Fibroblast of lung (primary cell): Measurements from ENCODE around the gene PRKAG2. TPM values are rescaled to one million over a fixed set of nuclear protein-coding genes. Genes with fewer than 3 reads are reported as not detected.

Experiments used
- DNase-seq, 2 donors: peaks; one replicate each; pipeline versions ENCODE4 v3.0.0 to v3.0.0-alpha.2; 2010; ENCODE audit warnings: low read depth in 2 of 2
- H2AFZ ChIP-seq: 2 replicates; pipeline ENCODE4 v1.5.1; 2012; ENCODE audit warnings: low read length, control low read depth, inconsistent platforms
- H3K27ac ChIP-seq: 2 replicates; pipeline ENCODE4 v1.5.1; 2011; ENCODE audit warnings: low read length, control low read depth; ENCODE audit not compliant: insufficient read depth
- H3K27me3 ChIP-seq: 2 replicates; pipeline ENCODE4 v1.5.1; 2011; ENCODE audit warnings: mild to moderate bottlenecking, low read length; ENCODE audit not compliant: control insufficient read depth, insufficient read depth
- H3K36me3 ChIP-seq: 2 replicates; pipeline ENCODE4 v1.5.1; 2011; ENCODE audit warnings: low read length; ENCODE audit not compliant: control insufficient read depth, insufficient read depth
- H3K4me1 ChIP-seq: 2 replicates; pipeline ENCODE4 v1.5.1; 2011; ENCODE audit warnings: low read length; ENCODE audit not compliant: control insufficient read depth, insufficient read depth; ENCODE audit errors: extremely low read depth
- H3K4me2 ChIP-seq: 2 replicates; pipeline ENCODE4 v1.5.1; 2011; ENCODE audit warnings: low read length, control low read depth; ENCODE audit not compliant: insufficient read depth; ENCODE audit errors: extremely low read depth
- H3K4me3 ChIP-seq, 4 experiments: fragments of 200-600 bp in 1 of 4; sonication (generic) in 1 of 4; replicated peaks in 1 of 4; 2 replicates each; pipeline ENCODE4 v1.5.1; 2011 to 2016; ENCODE audit warnings: low read length in 4 of 4, low read depth in 3 of 4, mild to moderate bottlenecking in 3 of 4, control low read depth in 2 of 4, inconsistent platforms in 1 of 4, mixed read lengths in 1 of 4; ENCODE audit not compliant: insufficient read depth in 1 of 4; ENCODE audit errors: control extremely low read depth in 1 of 4
- H3K79me2 ChIP-seq: 2 replicates; pipeline ENCODE4 v1.5.1; 2012; ENCODE audit warnings: mild to moderate bottlenecking, low read length, inconsistent platforms; ENCODE audit not compliant: control insufficient read depth, insufficient read depth
- H3K9ac ChIP-seq: 2 replicates; pipeline ENCODE4 v1.5.1; 2011; ENCODE audit warnings: mild to moderate bottlenecking, low read length, control low read depth; ENCODE audit not compliant: insufficient read depth
- H3K9me3 ChIP-seq: 2 replicates; pipeline ENCODE4 v1.5.1; 2012; ENCODE audit warnings: low read depth, low read length; ENCODE audit not compliant: control insufficient read depth, insufficient read depth
- H4K20me1 ChIP-seq: 2 replicates; pipeline ENCODE4 v1.5.1; 2011; ENCODE audit warnings: low read length; ENCODE audit not compliant: control insufficient read depth, insufficient read depth; ENCODE audit errors: extremely low read depth
- EZH2 ChIP-seq: IDR thresholded peaks from 2 replicates; pipeline ENCODE4 v1.5.1; 2012; ENCODE audit warnings: low read length, control low read depth, mild to moderate bottlenecking; ENCODE audit errors: missing control alignments
- polyA plus RNA-seq, 2 donors: library from polyadenylated mRNA; depleted of rRNA in 1 of 2; stranded (reverse) in 1 of 2; unstranded in 1 of 2; fragments of >200 nt; gene quantifications; 2 replicates each; pipeline ENCODE4 v1.2.1, GENCODE V29; 2011 to 2012; ENCODE audit warnings: missing spikeins in 1 of 2
- total RNA-seq: library from RNA; depleted of rRNA; stranded (reverse); fragments of >200 nt; gene quantifications from 2 replicates; pipeline ENCODE4 v1.2.1, GENCODE V29; 2014
- TF ChIP-seq, protein P1 (sequence below), 2 donors: IDR thresholded peaks in 1 of 2; conservative IDR thresholded peaks in 1 of 2; 1 replicate in 1 of 2; 2 replicates in 1 of 2; pipeline ENCODE4 v1.5.1; 2011 to 2012; ENCODE audit warnings: low read length in 2 of 2, control low read depth in 1 of 2, inconsistent platforms in 1 of 2, low read depth in 1 of 2, mild to moderate bottlenecking in 1 of 2

The PRKAG2 gene
- total and polyA plus RNA-seq, 2 donors (not counting 1 experiment from before 2014, with no cell fraction given): 11.9 to 56.7 TPM

- Histone ChIP-seq H3K36me3 (no peaks in the 10 kb centered on the region), H3K9ac (peak overlapping the region; percentile 18), H3K27me3 (no peaks in the 10 kb centered on the region), H3K9me3 (no peaks in the 10 kb centered on the region), H3K4me1 (peaks cover 31% of the 10 kb centered on the region), H4K20me1 (no peaks in the 10 kb centered on the region), H3K4me2 (no peak overlapping the region), H2AFZ (peak overlapping the region; percentile 61), H3K4me3 (no peak overlapping the region), H3K79me2 (no peaks in the 10 kb centered on the region), H3K27ac (peak overlapping the region; percentile 78)
- TF ChIP-seq, protein P1, sequence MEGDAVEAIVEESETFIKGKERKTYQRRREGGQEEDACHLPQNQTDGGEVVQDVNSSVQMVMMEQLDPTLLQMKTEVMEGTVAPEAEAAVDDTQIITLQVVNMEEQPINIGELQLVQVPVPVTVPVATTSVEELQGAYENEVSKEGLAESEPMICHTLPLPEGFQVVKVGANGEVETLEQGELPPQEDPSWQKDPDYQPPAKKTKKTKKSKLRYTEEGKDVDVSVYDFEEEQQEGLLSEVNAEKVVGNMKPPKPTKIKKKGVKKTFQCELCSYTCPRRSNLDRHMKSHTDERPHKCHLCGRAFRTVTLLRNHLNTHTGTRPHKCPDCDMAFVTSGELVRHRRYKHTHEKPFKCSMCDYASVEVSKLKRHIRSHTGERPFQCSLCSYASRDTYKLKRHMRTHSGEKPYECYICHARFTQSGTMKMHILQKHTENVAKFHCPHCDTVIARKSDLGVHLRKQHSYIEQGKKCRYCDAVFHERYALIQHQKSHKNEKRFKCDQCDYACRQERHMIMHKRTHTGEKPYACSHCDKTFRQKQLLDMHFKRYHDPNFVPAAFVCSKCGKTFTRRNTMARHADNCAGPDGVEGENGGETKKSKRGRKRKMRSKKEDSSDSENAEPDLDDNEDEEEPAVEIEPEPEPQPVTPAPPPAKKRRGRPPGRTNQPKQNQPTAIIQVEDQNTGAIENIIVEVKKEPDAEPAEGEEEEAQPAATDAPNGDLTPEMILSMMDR (conservative IDR thresholded peaks at IDR 0.05 in 1 of 2, IDR thresholded peaks at IDR 0.05 in 1 of 2; ENCODE audit: low read depth in 1 of 2, low read length in 2 of 2): peak; percentile 96 to 97
- no peak for TF ChIP-seq EZH2
- peak; percentile 99 for DNase-seq
These were observed 122.7 kb downstream of the PRKAG2 start for GRCh38 chr7:151754142-151754590.

DNA sequence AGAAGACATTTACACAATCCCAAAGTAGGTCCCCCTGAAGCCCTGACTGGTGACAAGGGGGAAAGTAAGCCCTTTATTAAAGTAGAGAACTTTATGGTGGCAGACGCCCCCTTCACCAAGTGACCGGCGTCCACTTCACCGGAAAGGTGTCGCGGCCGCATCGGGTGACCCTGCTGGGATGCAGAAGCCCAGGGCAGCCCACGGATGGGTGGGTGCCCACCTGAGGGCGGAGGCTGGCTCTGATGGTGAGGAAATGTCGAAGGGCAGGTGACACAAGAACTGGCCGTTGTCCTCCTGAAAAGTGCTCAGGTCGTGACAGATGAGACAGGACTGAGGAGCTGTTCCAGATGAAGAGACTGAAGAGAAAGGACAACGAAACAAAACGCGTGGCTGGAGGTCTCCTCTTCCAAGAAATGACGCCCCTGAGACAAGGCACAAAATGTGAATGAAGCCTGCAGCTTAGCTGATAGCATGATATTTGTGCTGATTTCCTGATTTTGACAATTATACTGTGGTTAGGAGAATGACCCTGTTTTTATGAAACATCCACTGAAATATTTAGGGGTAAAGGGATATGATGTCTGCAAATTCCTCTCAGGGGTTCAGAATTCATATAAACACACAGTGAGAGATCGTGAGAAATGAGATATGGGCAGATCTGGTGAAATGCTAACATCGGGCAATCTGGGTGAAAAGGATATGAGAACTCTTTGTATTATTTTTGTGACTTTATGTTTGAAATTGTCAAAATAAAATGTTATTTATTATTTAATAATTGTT lies 123.9 kb downstream of the PRKAG2 start:
- Histone ChIP-seq H3K27me3 (no peaks in the 10 kb centered on the region), H3K9ac (no peak overlapping the region), H3K4me3 (no peak overlapping the region), H3K9me3 (no peaks in the 10 kb centered on the region), H3K79me2 (no peaks in the 10 kb centered on the region), H2AFZ (no peak overlapping the region), H3K36me3 (no peaks in the 10 kb centered on the region), H3K27ac (no peak overlapping the region), H3K4me2 (no peak overlapping the region), H3K4me1 (peaks cover 29% of the 10 kb centered on the region), H4K20me1 (no peaks in the 10 kb centered on the region)
- peak; percentile 37 to 40 for DNase-seq
- TF ChIP-seq, protein P1 (conservative IDR thresholded peaks at IDR 0.05 in 1 of 2, IDR thresholded peaks at IDR 0.05 in 1 of 2; ENCODE audit: low read depth in 1 of 2, low read length in 2 of 2): no peak
- TF ChIP-seq EZH2: no peak

DNA sequence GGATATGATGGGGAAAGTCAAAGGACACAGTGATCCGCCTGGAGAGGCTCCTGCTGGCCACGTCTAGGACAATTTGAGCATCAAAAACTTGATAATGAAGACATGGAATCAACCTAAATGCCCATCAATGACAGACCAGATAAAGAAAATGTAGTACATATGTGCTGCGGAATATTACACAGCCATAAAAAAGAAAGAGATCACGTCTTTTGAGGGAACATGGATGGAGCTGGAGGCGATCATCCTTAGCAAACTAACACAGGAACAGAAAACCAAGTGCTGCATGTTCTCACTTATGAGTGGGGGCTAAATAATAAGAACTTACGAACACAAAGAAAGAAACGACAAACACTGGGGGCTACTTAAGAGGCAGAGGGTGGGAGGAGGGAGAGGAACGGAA lies 124.9 kb downstream of the PRKAG2 start:
- H3K36me3 ChIP-seq: no peaks in the 10 kb centered on the region
- H3K27me3 ChIP-seq: no peaks in the 10 kb centered on the region
- H3K4me2 ChIP-seq: no peak overlapping the region
- no peaks in the 10 kb centered on the region for H3K9me3 ChIP-seq
- no peak overlapping the region for H3K27ac ChIP-seq
- peaks cover 24% of the 10 kb centered on the region for H3K4me1 ChIP-seq
- no peaks in the 10 kb centered on the region for H4K20me1 ChIP-seq
- H3K79me2 ChIP-seq: no peaks in the 10 kb centered on the region
- H3K4me3 ChIP-seq: no peak overlapping the region
- H2AFZ ChIP-seq: no peak overlapping the region
- no peak overlapping the region for H3K9ac ChIP-seq
- TF ChIP-seq EZH2: no peak
- TF ChIP-seq, protein P1 (conservative IDR thresholded peaks at IDR 0.05 in 1 of 2, IDR thresholded peaks at IDR 0.05 in 1 of 2; ENCODE audit: low read depth in 1 of 2, low read length in 2 of 2): no peak
- DNase-seq: no peak
